SK-N-MC (cell line): ENCODE results near the gene C6orf136.

Experiments
- EZH2 ChIP-seq: fragments of 200-600 bp; sonication (generic); IDR thresholded peaks from one replicate; pipeline ENCODE4 v1.6.1; 2017; ENCODE audit warnings: antibody characterized with exemption
- POLR2AphosphoS5 ChIP-seq: IDR thresholded peaks from 2 replicates; pipeline ENCODE4 v1.6.1; 2012; ENCODE audit warnings: mild to moderate bottlenecking, low read depth, low read length, borderline replicate concordance

GRCh38 chr6:30612213-30612612, 34.7 kb upstream of the C6orf136 start:
- no peak for TF ChIP-seq POLR2AphosphoS5
- TF ChIP-seq EZH2 = no peak
